ENCODE measurements around the gene SLC4A11.

DNA sequence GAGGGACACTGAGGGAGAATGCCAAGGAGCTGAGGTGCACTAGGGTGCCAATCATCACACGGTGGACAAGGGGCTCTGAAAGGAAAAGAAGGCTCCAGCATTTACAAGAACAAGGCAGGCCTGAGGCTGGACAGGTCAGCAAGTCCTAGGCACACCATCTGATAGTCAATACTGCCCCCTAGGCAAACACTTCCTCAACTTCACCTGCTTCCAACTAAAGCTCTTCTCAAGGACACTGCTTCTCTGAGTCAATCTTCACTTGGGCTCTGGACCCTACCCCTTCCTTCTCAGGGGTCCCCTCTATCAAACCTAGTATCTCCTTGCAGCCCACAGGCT is 37.7 kb upstream of the SLC4A11 start:
- TF ChIP-seq CTCF (IDR thresholded peaks at IDR 0.05) (peak in 4 of 6 experiments; percentile 28 to 44 (median 32)), POLR2A (IDR thresholded peaks at IDR 0.05) (no peak)
